Omental fat pad (tissue), 4 donors: ENCODE data around the gene ITPR2. TPM values are rescaled to one million over a fixed set of nuclear protein-coding genes. Genes with fewer than 3 reads are reported as not detected.

Source experiments
- ATAC-seq: fragments of 150-250 bp; one replicate; pipeline ENCODE4 v1.9.1; 2016; ENCODE audit warnings: mild to moderate bottlenecking, moderate library complexity; ENCODE audit not compliant: low FRiP score
- DNase-seq: peaks from one replicate; pipeline ENCODE4 v3.0.0-alpha.2; 2019; ENCODE audit warnings: low spot score
- total RNA-seq, 4 donors: library from RNA; depleted of rRNA; stranded (reverse); fragments of >200 nt; gene quantifications; one replicate each; pipeline ENCODE4 v1.1.0, GENCODE V29; 2016
- TF ChIP-seq, protein P1 (sequence below), 3 donors: fragments of 450-650 bp; IDR thresholded peaks; one replicate each; pipeline ENCODE4 v1.5.1; 2016 to 2017; ENCODE audit warnings: antibody characterized with exemption in 3 of 3, mild to moderate bottlenecking in 3 of 3, moderate library complexity in 2 of 3

ITPR2 gene
- total RNA-seq, 4 donors from 2014 or later, result 39.0 to 62.9 (median 47.4) TPM

DNA sequence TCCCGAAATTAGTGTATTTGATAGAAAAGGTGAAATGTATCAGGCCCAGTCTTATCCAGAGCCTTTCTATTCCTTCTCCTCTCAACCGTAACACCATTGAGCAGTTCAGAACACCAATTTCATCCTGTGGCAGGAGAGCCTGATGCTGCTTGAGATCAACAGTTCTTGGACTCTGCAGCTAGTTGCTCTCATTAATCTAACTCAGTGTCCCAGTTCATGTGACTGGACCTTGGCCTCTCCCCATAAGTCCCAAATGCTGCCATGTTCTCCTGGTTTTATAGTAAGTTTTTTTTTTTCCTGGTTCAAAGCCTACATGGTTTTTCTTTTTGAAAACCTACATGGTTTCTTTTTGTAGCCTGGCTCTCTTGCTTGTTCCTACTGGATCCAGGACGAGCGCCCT lies 293.9 kb downstream of the ITPR2 start:
- DNase-seq (no peak), ATAC-seq (no peak)
- TF ChIP-seq, protein P1, sequence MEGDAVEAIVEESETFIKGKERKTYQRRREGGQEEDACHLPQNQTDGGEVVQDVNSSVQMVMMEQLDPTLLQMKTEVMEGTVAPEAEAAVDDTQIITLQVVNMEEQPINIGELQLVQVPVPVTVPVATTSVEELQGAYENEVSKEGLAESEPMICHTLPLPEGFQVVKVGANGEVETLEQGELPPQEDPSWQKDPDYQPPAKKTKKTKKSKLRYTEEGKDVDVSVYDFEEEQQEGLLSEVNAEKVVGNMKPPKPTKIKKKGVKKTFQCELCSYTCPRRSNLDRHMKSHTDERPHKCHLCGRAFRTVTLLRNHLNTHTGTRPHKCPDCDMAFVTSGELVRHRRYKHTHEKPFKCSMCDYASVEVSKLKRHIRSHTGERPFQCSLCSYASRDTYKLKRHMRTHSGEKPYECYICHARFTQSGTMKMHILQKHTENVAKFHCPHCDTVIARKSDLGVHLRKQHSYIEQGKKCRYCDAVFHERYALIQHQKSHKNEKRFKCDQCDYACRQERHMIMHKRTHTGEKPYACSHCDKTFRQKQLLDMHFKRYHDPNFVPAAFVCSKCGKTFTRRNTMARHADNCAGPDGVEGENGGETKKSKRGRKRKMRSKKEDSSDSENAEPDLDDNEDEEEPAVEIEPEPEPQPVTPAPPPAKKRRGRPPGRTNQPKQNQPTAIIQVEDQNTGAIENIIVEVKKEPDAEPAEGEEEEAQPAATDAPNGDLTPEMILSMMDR (IDR thresholded peaks at IDR 0.05), result no peak

DNA sequence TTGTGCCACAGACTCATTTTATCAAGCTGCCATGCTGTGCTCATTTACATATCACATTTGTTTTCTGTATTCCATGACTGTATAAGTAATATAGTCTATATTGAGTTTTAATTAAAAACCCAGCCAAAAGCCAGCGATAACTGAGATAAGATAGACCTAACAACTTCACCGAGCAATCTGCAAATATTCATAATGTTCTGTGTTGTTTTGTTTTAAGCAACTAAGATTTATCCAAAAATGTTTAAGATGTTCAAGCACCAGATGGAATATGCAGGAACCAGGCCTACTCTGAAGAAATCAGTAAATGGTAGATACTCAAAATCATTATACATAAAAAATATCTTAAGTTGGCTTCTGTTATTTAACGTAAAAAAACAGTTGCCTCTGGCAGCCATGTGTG lies 295.3 kb downstream of the ITPR2 start:
- no peak for ATAC-seq
- no peak for DNase-seq
- TF ChIP-seq, protein P1 (IDR thresholded peaks at IDR 0.05), result no peak

DNA sequence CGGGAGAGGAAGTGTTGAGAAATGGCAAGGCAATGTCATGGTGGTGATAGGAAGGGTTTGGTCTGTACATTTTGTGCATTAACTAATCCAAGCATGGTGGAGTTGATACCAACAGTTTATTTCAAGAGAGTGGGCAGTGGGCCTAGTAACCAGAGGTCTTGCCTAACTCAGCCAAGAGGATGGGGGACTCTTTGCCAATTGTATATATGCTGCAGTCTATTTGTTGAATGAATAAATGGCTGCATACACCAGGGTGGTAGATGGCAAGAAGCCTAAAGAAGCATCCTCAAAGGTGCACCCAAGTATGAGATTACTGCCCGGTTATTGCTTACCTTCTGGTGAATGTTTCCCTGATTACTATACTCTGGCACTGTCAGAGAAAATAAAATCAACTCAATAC lies 295.9 kb downstream of the ITPR2 start:
- TF ChIP-seq, protein P1 (IDR thresholded peaks at IDR 0.05), result no peak
- ATAC-seq, result no peak
- no peak for DNase-seq

DNA sequence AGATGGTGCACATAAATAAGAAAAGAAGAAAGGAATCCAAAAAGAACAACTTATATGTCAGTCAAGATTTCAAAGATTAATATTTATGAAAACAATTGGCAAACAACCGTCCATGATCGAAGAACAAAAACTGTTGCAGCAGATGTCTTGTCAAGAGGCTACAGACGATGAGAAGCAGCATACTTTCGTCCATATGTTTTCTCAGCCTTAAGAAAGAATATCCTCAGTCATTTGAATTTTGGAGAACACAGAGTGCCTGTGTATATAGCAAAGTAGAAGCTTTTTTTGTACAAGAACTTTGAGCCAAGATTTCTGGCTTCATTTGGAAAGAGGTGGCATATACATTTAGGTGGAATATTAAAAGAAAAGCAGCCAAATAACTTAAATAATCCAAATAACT lies 297.2 kb downstream of the ITPR2 start:
- ATAC-seq, result no peak
- no peak for DNase-seq

DNA sequence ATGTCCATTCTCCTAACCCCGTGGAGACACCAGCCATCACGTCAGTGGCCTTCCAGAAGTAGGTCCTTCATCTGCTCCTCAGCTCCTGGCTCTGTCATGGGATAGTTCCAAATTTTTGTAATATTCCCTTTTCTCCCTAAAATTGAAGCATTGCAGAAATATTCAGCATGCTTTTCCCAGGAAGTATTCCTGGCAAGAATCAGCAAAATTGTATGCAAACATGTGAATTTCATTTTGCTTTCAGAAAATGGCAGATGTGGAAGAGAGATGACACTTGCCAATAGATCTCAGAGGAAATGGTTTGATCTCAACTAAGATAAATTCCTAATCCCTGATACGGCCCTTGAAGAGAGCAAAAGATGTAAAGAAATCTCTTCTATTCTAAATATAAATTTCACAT lies 298.9 kb downstream of the ITPR2 start:
- ATAC-seq (no peak), DNase-seq (no peak)
- TF ChIP-seq, protein P1 (IDR thresholded peaks at IDR 0.05), result no peak

More for the DNA sequence above, 297.2 kb downstream of the ITPR2 start:
- TF ChIP-seq, protein P1 (IDR thresholded peaks at IDR 0.05), result no peak

DNA sequence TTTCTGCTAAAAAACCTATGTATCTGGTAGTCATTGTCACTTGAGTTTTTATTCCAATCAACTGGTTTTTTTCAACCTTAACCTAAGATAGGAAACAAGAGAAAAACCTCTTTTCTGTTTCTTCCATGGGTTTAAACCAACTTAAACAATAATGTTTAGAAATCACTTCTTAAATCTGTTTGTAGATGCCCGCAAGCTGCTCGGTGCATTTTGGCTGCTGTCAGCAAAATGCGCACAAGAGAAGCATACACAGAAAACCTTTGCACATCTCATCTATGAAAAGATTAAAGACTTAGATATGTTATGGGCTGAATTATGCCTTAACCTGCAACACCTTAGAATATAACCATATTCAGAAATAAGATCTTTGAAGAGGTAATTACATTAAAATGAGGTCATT lies 299.8 kb downstream of the ITPR2 start:
- no peak for ATAC-seq

DNA sequence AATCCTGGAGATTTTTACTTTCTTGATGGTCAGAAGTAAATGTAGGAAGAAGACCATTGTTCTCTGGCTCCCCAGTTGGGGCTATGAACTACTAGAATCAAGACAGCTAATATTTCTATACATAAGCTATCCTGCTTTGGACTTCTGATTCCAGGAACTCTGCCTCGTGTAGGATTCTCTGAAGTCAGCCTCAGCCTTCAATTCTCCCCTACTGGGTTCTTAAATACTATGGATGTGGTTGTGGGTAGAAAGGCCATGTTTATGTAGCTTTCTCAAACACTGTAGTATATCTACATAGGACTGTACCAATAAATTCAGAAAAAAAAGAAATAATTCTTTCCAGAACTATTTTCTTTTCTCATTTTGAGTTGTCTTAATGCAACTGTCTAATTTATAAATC lies 302.5 kb downstream of the ITPR2 start:
- no peak for DNase-seq
- no peak for ATAC-seq
- TF ChIP-seq, protein P1 (IDR thresholded peaks at IDR 0.05), result no peak

More for the DNA sequence above, 299.8 kb downstream of the ITPR2 start:
- no peak for DNase-seq
- TF ChIP-seq, protein P1 (IDR thresholded peaks at IDR 0.05), result no peak
